Astrocyte (in vitro differentiated cells and primary cell): ENCODE data around the gene CDK3.

Source experiments
- CTCF ChIP-seq: IDR thresholded peaks from 2 replicates; pipeline ENCODE4 v1.5.1; 2011; ENCODE audit warnings: low read depth, mild to moderate bottlenecking, inconsistent platforms, low read length, moderate library complexity; ENCODE audit not compliant: insufficient read depth
- EZH2 ChIP-seq: IDR thresholded peaks from 2 replicates; pipeline ENCODE4 v1.6.1; 2012; ENCODE audit warnings: mild to moderate bottlenecking, low read length, inconsistent platforms; ENCODE audit not compliant: insufficient read depth

GRCh38 chr17:75996665-75997590, 3.7 kb upstream of the CDK3 start:
- TF ChIP-seq EZH2, result no peak
- no peak for TF ChIP-seq CTCF
